ENCODE data around the gene TFCP2L1. TPM values are rescaled to one million over a fixed set of nuclear protein-coding genes. Genes with fewer than 3 reads are reported as not detected.

Gene TFCP2L1
- total RNA-seq, 4 donors from 2014 or later: 18.3 to 75.8 (median 49.3) TPM

- DNase-seq (ENCODE audit: low spot score in 2 of 2): no peak
- 72 to 76% methylated on average over 3 of the region's 3 CpGs for WGBS, 2 donors
- intact Hi-C loops (cut with DNase I; ENCODE audit: low total_unique reads): no loop called here
- no peak overlapping the region for H3K4me3 ChIP-seq (ENCODE audit: low read depth, poor library complexity, severe bottlenecking)
- TF ChIP-seq CTCF (IDR thresholded peaks at IDR 0.05) (no peak), POLR2A (IDR thresholded peaks at IDR 0.05) (no peak)
Measured at GRCh38 chr2:121241466-121241865, 43.5 kb downstream of the TFCP2L1 start.

GRCh38 chr2:121240436-121240835 lies 44.6 kb downstream of the TFCP2L1 start:
- DNase-seq (ENCODE audit: low spot score in 2 of 2): no peak
- WGBS, 2 donors: 81% methylated on average over 6 of the region's 6 CpGs
- no peak overlapping the region for H3K4me3 ChIP-seq (ENCODE audit: low read depth, poor library complexity, severe bottlenecking)
- intact Hi-C loops (cut with DNase I; ENCODE audit: low total_unique reads): no loop called here
- TF ChIP-seq CTCF (IDR thresholded peaks at IDR 0.05): no peak
- TF ChIP-seq POLR2A (IDR thresholded peaks at IDR 0.05): no peak

- 76 to 78% methylated on average over 5 of the region's 5 CpGs for WGBS, 2 donors
- no peak overlapping the region for H3K4me3 ChIP-seq (ENCODE audit: low read depth, poor library complexity, severe bottlenecking)
- intact Hi-C loops (cut with DNase I; ENCODE audit: low total_unique reads): no loop called here
- TF ChIP-seq CTCF (IDR thresholded peaks at IDR 0.05) (no peak), POLR2A (IDR thresholded peaks at IDR 0.05) (no peak)
- DNase-seq (ENCODE audit: low spot score in 2 of 2): no peak
Measured at GRCh38 chr2:121239969-121240368, 45.0 kb downstream of the TFCP2L1 start.

GRCh38 chr2:121239471-121239870 lies 45.5 kb downstream of the TFCP2L1 start:
- 88 to 95% methylated on average over 15 of the region's 15 CpGs for WGBS, 2 donors
- TF ChIP-seq POLR2A (IDR thresholded peaks at IDR 0.05) (no peak), CTCF (IDR thresholded peaks at IDR 0.05) (no peak)
- no peak overlapping the region for H3K4me3 ChIP-seq (ENCODE audit: low read depth, poor library complexity, severe bottlenecking)
- intact Hi-C loops (cut with DNase I; ENCODE audit: low total_unique reads): no loop called here
- DNase-seq (ENCODE audit: low spot score in 2 of 2): no peak

- DNase-seq (ENCODE audit: low spot score in 2 of 2): no peak
- intact Hi-C loops (cut with DNase I; ENCODE audit: low total_unique reads): no loop called here
- no peak overlapping the region for H3K4me3 ChIP-seq (ENCODE audit: low read depth, poor library complexity, severe bottlenecking)
- WGBS, 2 donors: 76 to 91% methylated on average over 4 of the region's 4 CpGs
- no peak for TF ChIP-seq CTCF (IDR thresholded peaks at IDR 0.05)
- TF ChIP-seq POLR2A (IDR thresholded peaks at IDR 0.05): no peak
Measured at GRCh38 chr2:121238828-121239227, 46.2 kb downstream of the TFCP2L1 start.

- no peak for TF ChIP-seq CTCF (IDR thresholded peaks at IDR 0.05)
- 94 to 95% methylated on average over 16 of the region's 16 CpGs for WGBS, 2 donors
- no peak for DNase-seq (ENCODE audit: low spot score in 2 of 2)
- intact Hi-C loops (cut with DNase I; ENCODE audit: low total_unique reads): no loop called here
- H3K4me3 ChIP-seq (ENCODE audit: low read depth, poor library complexity, severe bottlenecking): no peak overlapping the region
Measured at GRCh38 chr2:121237980-121238665, 46.9 kb downstream of the TFCP2L1 start.
